ENCODE results near the gene RNF152. TPM values are rescaled to one million over a fixed set of nuclear protein-coding genes. Genes with fewer than 3 reads are reported as not detected.

RNF152 gene
- total RNA-seq, 1 donor from 2014 or later: 13.4 TPM

- Histone ChIP-seq H3K9me3 (no peaks in the 10 kb centered on the region), H3K4me3 (no peak overlapping the region), H3K27me3 (ENCODE audit: low read depth) (no peaks in the 10 kb centered on the region), H3K36me3 (no peaks in the 10 kb centered on the region), H3K4me1 (no peaks in the 10 kb centered on the region), H3K27ac (no peak overlapping the region)
- TF ChIP-seq CTCF (IDR thresholded peaks at IDR 0.05): no peak
- DNase-seq: no peak
- intact Hi-C loops (cut with DNase I): no loop called here
- no peak for ATAC-seq
Measured at GRCh38 chr18:61929881-61930640, 37.3 kb upstream of the RNF152 start.

GRCh38 chr18:61926532-61926931 lies 33.7 kb upstream of the RNF152 start:
- intact Hi-C loops (cut with DNase I): no loop called here
- H3K36me3 ChIP-seq: no peaks in the 10 kb centered on the region
- no peak for TF ChIP-seq CTCF (IDR thresholded peaks at IDR 0.05)
- DNase-seq (no peak), ATAC-seq (no peak)
- no peak overlapping the region for H3K4me3 ChIP-seq
- H3K9me3 ChIP-seq: no peaks in the 10 kb centered on the region
- no peaks in the 10 kb centered on the region for H3K27me3 ChIP-seq (ENCODE audit: low read depth)
- H3K4me1 ChIP-seq: no peaks in the 10 kb centered on the region
- no peak overlapping the region for H3K27ac ChIP-seq

- Histone ChIP-seq H3K27ac (no peak overlapping the region), H3K9me3 (no peaks in the 10 kb centered on the region), H3K4me3 (no peak overlapping the region), H3K4me1 (no peaks in the 10 kb centered on the region), H3K36me3 (no peaks in the 10 kb centered on the region), H3K27me3 (ENCODE audit: low read depth) (no peaks in the 10 kb centered on the region)
- no peak for TF ChIP-seq CTCF (IDR thresholded peaks at IDR 0.05)
- intact Hi-C loops (cut with DNase I): no loop called here
- DNase-seq: no peak
- no peak for ATAC-seq
Measured at GRCh38 chr18:61924550-61924949, 31.7 kb upstream of the RNF152 start.

- ATAC-seq (no peak), DNase-seq (no peak)
- no peaks in the 10 kb centered on the region for H3K27me3 ChIP-seq (ENCODE audit: low read depth)
- H3K9me3 ChIP-seq: no peaks in the 10 kb centered on the region
- H3K27ac ChIP-seq: no peak overlapping the region
- H3K36me3 ChIP-seq: no peaks in the 10 kb centered on the region
- no peak for TF ChIP-seq CTCF (IDR thresholded peaks at IDR 0.05)
- no peaks in the 10 kb centered on the region for H3K4me1 ChIP-seq
- intact Hi-C loops (cut with DNase I): no loop called here
- H3K4me3 ChIP-seq: no peak overlapping the region
Measured at GRCh38 chr18:61922435-61922834, 29.6 kb upstream of the RNF152 start.

- H3K9me3 ChIP-seq: no peaks in the 10 kb centered on the region
- ATAC-seq (no peak), DNase-seq (no peak)
- intact Hi-C loops (cut with DNase I): no loop called here
- H3K27me3 ChIP-seq (ENCODE audit: low read depth): no peaks in the 10 kb centered on the region
- H3K36me3 ChIP-seq: no peaks in the 10 kb centered on the region
- no peaks in the 10 kb centered on the region for H3K4me1 ChIP-seq
- no peak overlapping the region for H3K4me3 ChIP-seq
- no peak overlapping the region for H3K27ac ChIP-seq
- TF ChIP-seq CTCF (IDR thresholded peaks at IDR 0.05): no peak
Measured at GRCh38 chr18:61921621-61922235, 28.9 kb upstream of the RNF152 start.

Measured in lower lobe of right lung (tissue), 2 donors.